GM21423 (cell line): ENCODE measurements around the gene C3orf85.
"Not testable (repeated sequence)": the region's sequence is repeated elsewhere in the genome, so short reads cannot be mapped to it uniquely, and the experiment has no call there.

Source experiments
- ATAC-seq: cut with Tn5 transposase; IDR thresholded peaks from one replicate; pipeline ENCODE4 v1.9.1; 2021; ENCODE audit warnings: mild to moderate bottlenecking, moderate library complexity; ENCODE audit not compliant: unreplicated experiment

The C3orf85 gene

GRCh38 chr3:109136523-109136922 is at the start of gene C3orf85:
TSS of gene C3orf85 (plus strand) at chr3:109136719. CDS start at chr3:109136848, 129 bp downstream.
- ATAC-seq, result no peak

GRCh38 chr3:109089265-109089664 is 47.3 kb upstream of the C3orf85 start:
- no peak for ATAC-seq

- ATAC-seq, result no peak
Observed at GRCh38 chr3:109091846-109092245, 44.7 kb upstream of the C3orf85 start.

- ATAC-seq, result no peak
Observed at GRCh38 chr3:109093561-109093960, 43.0 kb upstream of the C3orf85 start.

- ATAC-seq, result no peak
Observed at GRCh38 chr3:109095166-109095565, 41.4 kb upstream of the C3orf85 start.

GRCh38 chr3:109098079-109098644 is 38.4 kb upstream of the C3orf85 start:
- peak; percentile 53 for ATAC-seq

- no peak for ATAC-seq
Observed at GRCh38 chr3:109109574-109109973, 26.9 kb upstream of the C3orf85 start.

- ATAC-seq, result no peak
Observed at GRCh38 chr3:109112946-109113760, 23.4 kb upstream of the C3orf85 start.

- ATAC-seq, result no peak
Observed at GRCh38 chr3:109114746-109115145, 21.8 kb upstream of the C3orf85 start.

- ATAC-seq, result no peak
Observed at GRCh38 chr3:109115451-109115850, 21.1 kb upstream of the C3orf85 start.

- ATAC-seq, result no peak
Observed at GRCh38 chr3:109116031-109116430, 20.5 kb upstream of the C3orf85 start.

- no peak for ATAC-seq
Observed at GRCh38 chr3:109117939-109118338, 18.6 kb upstream of the C3orf85 start, which contains the start of gene MORC1. TSS of gene MORC1 (minus strand) at chr3:109118134. CDS start at chr3:109118059, 75 bp downstream.

- no peak for ATAC-seq
Observed at GRCh38 chr3:109118584-109118983, 17.9 kb upstream of the C3orf85 start.

- no peak for ATAC-seq
Observed at GRCh38 chr3:109122690-109123089, 13.8 kb upstream of the C3orf85 start.

GRCh38 chr3:109125902-109126301 is 10.6 kb upstream of the C3orf85 start:
- no peak for ATAC-seq

GRCh38 chr3:109127553-109127952 is 9.0 kb upstream of the C3orf85 start:
- no peak for ATAC-seq

- ATAC-seq, result no peak
Observed at GRCh38 chr3:109131276-109131675, 5.2 kb upstream of the C3orf85 start.

- no peak for ATAC-seq
Observed at GRCh38 chr3:109132801-109133473, 3.6 kb upstream of the C3orf85 start.

- not testable (repeated sequence) for ATAC-seq
Observed at GRCh38 chr3:109133474-109133816, 3.1 kb upstream of the C3orf85 start.

GRCh38 chr3:109137761-109138160 is 1.2 kb downstream of the C3orf85 start:
- ATAC-seq, result no peak

- ATAC-seq, result no peak
Observed at GRCh38 chr3:109140318-109140717, 3.8 kb downstream of the C3orf85 start.

- no peak for ATAC-seq
Observed at GRCh38 chr3:109143646-109144045, 7.1 kb downstream of the C3orf85 start.
